ENCODE results near the gene CMTM1.
A peak's percentile ranks its signal among the peaks of the same experiment; 100 is the strongest.
"Not testable (repeated sequence)": the region's sequence is repeated elsewhere in the genome, so short reads cannot be mapped to it uniquely, and the experiment has no call there.

CMTM1 gene

GRCh38 chr16:66592241-66592640, 26.0 kb downstream of the CMTM1 start:
- no peak for DNase-seq (ENCODE audit: low spot score)

DNA sequence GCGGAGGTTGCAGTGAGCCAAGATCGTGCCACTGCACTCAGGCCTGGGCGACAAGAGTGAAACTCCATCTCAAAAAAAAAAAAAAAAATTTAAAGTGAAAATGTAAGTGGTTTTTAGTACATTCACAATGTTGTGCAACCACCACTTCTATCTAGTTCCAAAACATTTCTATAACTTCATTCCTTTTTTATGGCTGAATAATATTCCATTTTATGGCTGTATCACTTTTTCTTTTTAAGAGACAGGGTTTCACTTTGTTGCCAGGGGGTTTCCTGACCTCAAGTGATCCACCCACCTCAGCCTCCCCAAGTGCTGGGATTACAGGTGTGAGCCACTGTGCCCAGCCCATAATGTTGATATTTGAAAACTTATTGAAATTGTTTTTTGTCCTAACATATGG, 26.6 kb downstream of the CMTM1 start:
- no peak for DNase-seq (ENCODE audit: low spot score)

DNA sequence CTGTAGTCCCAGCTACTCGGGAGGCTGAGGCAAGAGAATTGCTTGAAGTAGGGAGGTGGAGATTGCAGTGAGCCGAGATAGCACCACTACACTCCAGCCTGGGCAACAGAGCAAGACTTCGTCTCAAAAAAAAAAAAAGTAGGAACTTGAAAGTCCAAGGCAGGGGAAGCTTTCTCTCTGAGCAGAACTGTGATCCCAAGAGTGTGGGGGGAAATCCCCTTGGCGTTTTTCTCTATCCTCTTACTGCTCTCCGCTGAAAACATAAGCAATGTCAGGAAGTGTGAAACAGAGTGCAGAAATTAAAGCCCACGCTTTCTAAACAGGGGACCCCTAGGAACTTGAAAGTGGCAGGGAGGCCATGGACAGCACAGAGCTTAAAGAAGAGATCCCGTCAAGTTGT, 28.5 kb downstream of the CMTM1 start:
- DNase-seq (ENCODE audit: low spot score) = no peak

DNA sequence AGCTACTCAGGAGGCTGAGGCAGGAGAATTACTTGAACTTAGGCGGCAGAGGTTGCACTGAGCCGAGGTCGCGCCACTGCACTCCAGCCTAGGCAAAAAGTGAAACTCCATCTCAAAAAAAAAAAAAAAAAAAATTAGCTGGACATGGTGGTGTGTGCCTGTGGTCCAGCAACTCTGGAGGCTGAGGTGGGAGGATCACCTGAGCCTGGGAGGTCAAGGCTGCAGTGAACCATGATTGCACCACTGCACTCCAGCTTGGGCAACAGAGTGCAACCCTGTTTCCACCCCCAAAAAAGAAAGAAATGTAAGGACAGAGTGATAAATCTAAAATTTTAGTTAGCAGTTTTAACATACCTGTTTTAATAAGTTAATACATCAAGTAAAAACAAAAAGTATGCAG, 30.3 kb downstream of the CMTM1 start:
- not testable (repeated sequence) for DNase-seq (ENCODE audit: low spot score)

- no peak for DNase-seq (ENCODE audit: low spot score)
These were observed 31.0 kb downstream of the CMTM1 start for GRCh38 chr16:66596986-66597848.

DNA sequence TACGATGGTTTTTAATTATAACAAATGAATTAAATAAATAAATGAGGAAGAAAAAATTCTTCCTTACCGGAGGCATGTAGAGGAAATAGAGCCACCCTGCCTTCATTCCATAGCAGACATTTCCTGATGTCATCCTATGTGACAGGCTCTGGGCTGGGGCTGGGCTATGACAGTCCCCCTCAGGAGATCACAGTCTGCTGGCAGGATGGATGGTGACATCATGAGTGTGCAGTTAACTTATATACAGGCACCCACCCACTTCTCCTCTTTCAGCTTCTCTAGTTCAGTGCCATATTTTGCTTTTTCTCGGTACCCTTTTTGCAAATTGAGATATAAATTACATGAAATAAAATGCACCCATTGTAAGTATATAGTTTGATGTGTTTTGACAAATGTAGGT, 31.9 kb downstream of the CMTM1 start:
- no peak for DNase-seq (ENCODE audit: low spot score)

- no peak for DNase-seq (ENCODE audit: low spot score)
These were observed 33.5 kb downstream of the CMTM1 start for GRCh38 chr16:66599726-66600125.

- no peak for DNase-seq (ENCODE audit: low spot score)
These were observed 34.2 kb downstream of the CMTM1 start for GRCh38 chr16:66600477-66600876.

DNA sequence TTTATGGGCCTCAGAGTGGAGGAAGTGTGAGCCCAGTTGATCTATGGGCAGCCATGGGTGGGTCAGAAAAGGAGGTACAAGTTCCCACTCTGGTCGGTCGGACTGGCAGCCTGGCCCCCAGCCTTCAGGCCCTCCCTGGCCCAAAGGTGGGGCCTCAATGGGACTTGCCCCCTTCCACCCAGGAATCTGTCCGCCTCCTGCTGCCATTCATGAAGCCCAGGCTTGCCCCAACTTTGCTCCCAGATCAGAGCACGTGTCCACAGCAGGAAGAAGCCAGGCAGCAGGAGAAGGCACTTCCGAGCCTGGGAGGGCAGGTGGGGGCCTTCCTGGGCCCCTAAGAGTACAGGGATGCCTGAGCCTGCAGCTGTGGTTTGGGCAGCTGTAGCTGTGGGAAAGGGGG, 35.2 kb downstream of the CMTM1 start:
- DNase-seq (ENCODE audit: low spot score) = no peak

DNA sequence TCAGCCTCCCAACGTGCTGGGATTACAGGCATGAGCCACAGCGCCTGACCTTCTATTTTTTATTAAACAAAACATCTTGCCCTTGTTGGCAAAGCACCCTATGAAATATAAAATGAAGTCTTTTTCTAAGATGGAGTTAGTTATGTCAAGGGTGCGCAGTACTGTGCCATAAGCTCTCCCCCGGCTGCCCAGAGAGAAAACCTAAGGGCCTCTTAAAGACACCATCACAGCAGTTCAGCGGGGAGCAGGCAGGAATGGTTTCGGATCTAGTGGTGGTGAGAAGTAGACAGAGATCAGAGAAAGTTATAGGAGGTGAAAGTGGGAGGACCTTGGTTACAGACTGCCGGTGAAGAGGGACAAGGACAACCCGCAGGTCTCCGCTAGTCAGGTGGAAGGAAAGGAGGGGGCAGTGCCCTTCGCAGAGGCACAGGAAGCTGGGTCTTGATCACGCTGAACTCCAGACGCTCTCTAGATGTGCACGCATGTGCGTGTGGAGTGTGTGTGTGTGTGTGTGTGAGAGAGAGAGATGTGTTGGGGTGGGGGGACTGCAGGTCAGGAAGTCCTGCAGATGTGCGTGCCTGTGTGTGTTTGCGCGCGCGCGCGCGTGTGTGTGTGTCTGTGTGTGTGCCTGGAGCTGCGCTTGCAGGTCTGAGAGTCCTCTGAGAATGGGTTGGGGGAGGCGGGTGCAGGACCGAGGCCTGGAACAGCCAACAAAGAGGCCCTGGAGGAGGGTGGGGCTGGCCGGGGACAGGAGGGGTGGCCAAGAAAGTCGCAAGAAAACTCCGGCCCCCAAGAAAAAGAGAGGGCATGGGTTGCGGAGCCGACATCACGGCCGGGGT, 37.5 kb downstream of the CMTM1 start:
- DNase-seq (ENCODE audit: low spot score) = no peak

DNA sequence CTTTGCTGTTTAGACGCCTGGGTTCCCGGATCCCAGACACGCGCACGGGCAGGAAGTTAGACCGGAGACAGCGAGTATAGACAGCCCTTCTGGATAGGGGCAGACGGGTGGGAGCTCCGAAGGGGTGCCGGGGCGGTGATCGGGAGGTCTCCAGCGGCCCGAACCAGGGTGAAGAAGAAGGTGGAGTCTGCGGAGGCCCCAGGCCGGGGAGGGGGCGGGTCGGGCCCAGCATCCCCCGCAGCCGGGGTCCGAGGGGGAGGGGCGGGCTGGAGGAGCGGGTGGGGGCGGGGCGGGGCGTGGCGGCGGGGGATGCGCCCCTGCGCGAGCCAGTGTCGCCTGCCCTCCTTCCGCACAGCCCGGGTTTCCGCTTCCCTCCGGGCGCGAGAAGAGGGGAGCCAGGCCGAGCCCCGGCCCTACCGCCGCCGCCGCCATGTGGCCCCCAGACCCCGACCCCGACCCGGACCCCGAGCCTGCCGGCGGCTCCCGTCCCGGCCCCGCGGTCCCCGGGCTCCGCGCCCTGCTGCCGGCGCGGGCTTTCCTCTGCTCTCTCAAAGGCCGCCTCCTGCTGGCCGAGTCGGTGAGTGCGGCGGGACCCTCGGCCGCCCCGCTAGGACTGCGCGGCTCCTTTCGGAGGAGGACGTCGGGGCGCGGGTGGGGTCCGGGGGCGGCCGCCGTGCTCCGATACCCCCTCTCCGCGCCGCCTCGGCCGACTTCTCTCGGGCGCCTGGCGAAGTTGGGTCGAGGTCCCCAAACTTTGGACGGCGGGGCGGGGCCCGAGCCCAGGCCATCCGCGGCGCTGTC, 38.3 kb downstream of the CMTM1 start, which contains the start of gene CMTM3:
Gene CMTM3 (plus strand): TSS at position 329 of the 801 bp plus-strand sequence. CDS start 102 bp downstream, at position 431.
- no peak for DNase-seq (ENCODE audit: low spot score)

DNA sequence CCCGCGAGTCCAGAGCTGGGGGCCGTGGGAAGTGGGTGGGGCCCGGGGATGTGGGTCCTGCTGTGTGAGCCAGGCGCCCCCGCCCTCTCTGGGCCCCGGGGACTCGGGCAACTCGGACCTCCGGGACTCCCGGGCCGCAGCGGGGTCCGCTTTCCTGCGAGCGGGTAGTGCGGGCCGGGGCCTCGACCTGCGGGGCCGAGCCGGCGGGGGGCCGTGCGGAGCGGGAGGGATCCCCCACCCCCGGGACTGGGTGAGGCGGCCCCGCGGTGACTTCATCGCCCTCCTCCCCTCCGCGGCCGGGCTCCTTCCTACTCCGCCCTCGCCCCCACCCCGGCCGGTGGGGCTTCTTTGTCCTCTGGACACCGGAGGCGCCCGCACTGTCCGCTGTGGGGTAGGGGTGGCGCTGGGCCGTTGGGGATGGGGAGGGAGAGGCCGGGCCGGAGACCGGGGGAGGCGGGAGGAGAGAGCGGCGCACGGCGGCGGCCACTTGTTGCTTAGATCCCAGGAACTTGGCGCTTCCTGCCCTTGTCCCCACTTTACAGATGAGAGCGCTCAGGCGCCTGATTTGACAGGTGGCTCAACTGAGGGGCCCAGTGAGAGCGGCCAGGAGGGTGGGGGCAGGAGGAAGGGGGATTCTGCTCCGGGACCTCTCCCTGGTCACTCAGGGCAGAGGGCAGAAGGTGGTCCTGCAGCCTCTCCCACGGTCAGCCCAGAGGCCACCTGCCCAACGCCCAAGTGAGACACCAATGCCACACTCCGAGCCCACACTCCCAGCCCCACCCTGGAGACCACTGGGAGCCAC, 39.1 kb downstream of the CMTM1 start:
- DNase-seq (ENCODE audit: low spot score) = no peak

DNA sequence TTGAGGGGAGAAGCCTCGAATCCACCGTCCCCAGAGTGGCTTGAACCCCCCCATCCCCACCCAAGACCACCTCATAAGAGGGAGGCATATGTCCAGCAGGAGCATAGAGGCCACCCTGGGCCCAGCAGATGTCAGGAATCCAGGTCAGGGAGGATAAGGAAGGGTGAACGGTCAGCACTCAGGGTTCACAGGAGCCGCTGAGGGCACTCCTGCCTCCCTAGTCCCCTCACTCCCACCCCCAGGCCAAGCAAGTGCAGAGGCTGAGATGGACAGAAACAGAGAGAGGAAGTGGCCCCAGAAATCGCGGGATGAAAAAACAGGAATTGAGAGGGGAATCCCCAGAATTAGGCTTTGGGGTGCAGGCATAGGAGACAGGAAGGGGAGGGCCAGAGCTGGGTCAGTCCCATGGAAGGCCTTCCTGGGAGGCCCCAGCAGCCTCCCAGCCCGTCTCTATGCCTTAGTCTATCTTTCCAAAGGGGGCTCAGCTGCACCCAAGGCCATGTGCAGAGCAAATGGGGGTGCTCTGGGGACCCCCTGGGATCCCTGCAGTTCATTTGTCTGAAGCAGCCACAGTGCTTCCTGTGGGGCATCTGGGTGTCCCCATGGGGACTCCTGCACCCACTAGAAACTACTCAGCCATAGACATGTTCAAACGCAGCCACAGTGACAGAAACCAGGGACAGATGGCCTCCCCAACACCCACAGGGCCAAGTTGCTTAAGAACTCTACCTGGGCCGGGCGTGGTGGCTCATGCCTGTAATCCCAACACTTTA, 39.9 kb downstream of the CMTM1 start:
- no peak for DNase-seq (ENCODE audit: low spot score)

DNA sequence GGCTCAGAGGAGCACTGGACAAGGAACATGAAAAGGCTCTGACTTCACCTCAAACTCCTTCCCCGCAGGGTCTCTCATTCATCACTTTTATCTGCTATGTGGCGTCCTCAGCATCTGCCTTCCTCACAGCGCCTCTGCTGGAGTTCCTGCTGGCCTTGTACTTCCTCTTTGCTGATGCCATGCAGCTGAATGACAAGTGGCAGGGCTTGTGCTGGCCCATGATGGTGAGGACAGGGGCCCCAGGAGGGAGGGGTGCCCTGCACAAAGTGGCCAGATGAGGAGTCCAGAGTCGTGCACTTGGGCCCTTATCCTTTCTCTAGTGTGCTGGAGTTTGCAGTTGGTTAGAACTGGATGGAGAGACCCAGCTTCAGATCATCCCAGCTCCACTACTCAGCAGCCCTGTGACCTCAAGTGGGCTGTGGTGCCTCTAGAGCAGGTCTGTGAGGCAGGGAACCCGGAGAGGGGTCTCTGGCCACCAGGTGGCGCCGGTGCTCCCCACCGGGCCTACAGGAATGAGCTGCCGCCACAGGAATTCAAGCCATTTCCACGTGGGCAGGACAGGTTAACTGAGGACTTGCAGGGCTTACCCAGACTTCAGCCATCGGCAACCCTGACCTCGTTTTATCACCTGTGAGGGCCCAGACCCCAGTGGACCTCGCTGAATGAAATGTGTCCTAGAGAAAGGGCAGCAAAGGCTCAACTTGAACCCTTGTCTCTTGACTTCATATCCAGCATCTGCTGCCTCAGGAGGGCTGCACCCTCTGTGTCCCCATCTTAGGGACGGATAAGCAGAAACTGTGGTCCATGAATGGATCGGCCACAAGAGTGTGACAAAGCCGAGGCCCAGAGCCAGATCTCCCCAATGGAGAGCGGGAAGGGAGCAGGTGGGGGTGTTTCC, 42.3 kb downstream of the CMTM1 start:
- peak; percentile 81 for DNase-seq (ENCODE audit: low spot score)

- DNase-seq (ENCODE audit: low spot score) = no peak
These were observed 42.9 kb downstream of the CMTM1 start for GRCh38 chr16:66609139-66609510.

DNA sequence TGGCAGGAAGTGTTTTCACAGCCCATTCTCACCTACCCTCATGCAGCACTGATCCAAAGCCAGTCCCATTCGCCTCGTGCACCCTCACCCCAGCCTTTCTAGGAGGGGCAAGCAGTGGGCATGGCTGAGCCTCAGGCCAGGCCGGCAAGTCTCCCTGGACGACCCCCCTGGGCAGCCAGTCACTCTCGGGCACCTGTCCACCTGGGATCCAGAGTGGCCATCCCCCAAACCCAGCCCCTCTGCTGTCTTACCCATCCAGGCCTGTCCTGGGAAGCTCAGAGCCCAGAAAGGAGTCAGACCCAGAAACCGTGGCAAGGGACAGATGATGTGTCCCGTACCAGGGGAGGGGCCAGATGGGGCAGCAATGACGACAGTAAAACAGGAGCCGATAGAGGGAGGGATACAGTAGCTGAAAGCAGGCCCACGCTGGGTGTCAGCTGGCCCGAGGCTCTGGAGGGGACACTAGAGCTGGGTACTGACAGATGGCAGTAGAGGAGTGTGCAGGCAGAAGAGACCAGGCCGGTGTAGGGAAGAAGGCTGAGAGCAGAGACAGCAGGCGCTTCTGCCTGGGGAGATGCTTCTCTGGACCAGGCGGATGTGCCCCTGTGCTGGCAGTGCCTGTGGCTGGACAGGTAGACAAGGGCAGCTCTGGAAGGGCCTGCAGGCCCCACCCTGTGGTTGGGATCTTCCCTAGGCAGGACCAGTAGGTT, 44.0 kb downstream of the CMTM1 start:
- no peak for DNase-seq (ENCODE audit: low spot score)

GRCh38 chr16:66611911-66612310, 45.7 kb downstream of the CMTM1 start:
- DNase-seq (ENCODE audit: low spot score) = not testable (repeated sequence)

GRCh38 chr16:66612422-66612821, 46.2 kb downstream of the CMTM1 start:
- DNase-seq (ENCODE audit: low spot score) = peak; percentile 80

Data from Ammon's horn (tissue), 1 donor.